ENCODE measurements around the gene VAV2.

VAV2 gene

DNA sequence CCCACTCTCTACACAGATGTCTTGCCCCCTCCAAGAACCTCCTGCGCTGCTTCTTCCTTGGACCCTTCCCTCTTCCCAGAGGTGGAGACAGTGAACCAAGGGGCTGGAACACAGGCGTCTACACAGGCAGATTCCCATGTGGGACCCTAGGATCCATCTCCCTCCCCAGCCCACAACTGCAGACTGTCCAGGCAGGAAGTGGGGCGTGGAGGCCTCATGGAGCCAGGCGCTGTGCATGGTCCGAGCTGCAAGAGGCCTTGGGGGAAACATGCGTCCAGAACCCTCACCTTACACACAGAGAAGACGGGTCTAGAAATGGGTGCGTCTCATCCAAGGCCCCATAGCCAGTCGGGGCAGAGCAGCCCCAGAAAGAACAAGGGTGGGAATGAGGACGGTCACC lies 117.5 kb downstream of the VAV2 start:
- DNase-seq (ENCODE audit: low read depth): no peak

DNA sequence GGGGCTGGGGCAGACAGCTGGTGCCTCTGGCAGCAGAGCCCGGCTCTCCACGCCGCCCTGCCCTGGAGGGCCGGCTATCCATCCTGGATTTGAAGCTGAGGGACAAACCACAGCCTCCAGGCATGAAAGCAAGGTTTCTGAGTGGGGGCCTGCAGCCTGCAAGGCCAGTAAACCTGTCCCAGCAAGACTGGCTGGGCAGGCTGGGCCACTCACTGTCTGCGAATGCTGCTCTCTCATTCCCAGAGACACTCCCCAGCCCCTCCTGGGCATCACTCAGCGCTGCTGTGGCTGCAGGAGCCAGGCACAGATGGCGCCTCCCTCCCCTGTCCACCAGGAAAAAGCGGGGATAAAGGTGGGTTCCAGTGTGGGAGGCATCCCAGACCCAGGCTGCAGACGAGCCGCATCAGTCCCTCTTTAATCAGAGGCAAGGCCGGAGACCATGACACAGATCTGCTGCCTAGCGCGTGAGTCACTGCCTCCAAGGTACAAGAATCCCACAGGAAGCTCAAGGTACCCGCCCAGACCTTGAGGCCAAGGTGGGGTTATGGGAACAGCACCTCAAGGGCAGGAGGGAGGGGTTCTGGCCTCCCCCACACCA lies 118.0 kb downstream of the VAV2 start:
- DNase-seq (ENCODE audit: low read depth): no peak

DNA sequence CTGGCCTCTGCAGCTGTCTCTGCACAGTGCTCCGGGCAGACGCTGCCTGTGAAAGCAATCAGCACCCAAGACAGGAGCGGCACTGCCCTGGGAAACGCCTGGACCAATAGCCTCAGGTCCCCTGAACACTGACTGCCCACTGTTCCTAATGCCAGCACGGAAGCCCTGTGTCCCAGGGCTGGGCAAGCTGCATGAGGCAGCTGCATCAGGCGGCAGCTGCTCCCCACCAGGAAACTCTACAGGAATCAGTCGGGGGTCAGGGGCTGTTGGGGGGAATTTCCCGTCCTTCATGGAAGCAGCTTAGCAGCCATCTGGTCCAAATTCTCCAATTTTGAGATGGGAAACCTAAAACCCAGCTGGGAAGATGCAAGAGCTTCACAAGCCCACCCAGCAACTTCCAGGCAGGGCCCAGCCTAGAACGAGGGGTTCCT lies 118.6 kb downstream of the VAV2 start:
- no peak for DNase-seq (ENCODE audit: low read depth)

DNA sequence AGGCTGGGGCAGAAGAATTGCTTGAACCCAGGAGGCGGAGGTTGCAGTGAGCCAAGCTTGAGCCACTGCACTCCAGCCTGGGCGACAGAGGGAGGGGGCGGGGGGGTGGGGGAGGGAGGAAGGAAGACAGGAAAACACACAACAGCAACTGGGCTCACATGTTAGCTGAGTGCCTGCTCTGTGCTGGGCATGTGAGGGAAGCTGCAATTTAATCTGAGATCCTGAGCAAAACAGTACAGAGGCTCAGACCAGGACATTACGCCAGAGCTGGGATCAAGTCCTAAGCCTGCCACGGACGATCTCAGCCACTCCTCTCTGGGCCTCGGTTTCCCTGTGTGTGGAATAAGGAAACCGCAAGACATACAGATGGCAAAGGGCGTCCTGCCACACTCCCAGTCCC lies 119.1 kb downstream of the VAV2 start:
- DNase-seq (ENCODE audit: low read depth): no peak

DNA sequence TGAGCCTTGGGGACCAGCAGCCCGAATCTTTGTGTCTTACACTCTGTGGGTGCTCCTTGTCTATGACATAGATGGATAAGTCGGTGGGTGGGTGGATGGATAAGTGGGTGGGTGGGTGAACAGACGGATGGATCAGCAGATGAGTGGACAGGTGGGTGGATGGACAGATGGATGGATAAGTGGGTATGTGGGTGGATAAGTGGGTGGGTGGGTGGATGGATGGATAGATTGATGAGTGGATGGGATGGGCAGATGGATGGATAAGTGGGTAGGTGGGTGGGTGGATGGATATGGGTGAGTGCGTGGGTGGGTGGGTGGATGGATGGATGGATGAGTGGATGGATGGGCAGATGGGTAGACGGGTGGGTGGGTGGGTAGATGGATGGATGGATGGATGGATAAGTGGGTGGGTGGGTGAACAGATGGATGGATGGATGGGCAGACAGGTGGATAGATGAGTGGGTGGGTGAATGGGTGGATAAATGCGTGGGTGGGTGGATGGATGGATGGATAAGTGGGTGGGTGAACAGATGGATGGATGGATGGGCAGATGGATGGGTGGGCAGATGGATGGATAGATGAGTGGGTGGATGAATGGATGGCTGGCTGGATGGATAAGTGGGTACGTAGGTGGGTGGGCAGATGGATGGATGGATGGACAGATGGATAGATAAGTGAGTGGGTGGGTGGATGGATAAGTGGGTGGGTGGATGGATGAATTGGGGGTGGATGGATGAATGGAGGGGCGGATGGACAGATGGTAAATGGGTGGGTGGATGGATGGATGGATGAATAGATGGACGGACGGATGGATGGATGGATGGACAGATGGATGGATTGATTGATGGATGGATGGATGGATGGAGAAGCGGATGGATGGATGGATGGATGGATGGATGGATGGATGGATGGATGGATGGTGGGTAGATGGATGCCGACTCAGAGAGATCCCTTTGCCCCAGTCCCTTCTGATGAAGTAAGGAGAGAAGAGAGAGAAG lies 121.2 kb downstream of the VAV2 start:
- no peak for DNase-seq (ENCODE audit: low read depth)

DNA sequence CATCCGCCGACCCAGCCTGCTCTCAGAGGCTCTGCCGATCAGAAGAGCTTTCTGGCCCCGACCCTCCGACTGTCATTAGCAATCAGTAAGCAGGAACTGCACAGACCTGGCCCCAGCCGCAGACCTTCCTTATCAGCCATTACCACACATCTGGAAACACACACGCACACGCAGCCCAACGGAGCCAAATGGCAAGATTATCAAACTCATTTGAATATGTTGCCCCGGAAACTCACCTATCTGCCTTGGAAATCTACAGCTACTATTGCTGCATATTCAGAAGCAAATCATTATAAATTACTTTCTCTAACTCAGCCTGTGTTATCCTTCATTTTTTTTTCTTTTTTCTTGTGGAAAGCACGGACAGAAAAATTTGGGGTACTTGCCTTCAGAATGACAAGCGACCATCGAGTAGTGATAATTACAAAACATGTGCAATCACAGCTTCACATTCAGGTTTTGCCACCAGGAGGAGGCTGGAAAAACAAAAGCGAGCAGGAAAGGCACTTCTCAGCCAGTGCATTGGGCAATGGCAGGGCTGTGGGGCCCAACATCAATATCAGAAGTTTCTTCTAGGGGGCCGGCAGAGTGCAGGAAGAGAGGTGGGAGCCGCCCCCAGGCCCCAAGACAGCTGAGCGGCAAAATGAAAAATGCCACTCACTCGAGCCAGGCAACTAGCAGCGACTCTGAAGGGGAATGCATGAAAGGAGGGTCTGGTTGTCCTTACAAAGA lies 122.3 kb downstream of the VAV2 start:
- no peak for DNase-seq (ENCODE audit: low read depth)

DNA sequence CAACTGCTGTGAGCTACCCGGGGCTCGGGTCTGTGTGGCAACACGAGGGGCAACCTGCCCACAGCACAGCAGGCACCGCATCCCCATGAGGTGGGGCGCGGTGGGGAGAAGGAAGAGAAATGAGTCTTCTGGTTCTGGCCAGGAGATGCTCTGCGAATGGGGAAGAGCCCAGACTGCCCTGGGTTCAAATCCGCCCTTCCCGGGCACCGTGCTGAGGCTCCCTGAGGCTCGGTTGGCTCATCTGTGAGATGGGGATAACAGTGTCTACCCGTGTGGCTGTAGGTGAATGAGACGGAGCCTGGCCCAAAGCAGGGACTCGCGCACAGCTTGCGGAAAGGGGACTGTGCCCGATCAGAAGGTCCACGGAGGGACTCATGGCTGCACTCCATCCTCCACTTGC lies 123.9 kb downstream of the VAV2 start:
- DNase-seq (ENCODE audit: low read depth): no peak

DNA sequence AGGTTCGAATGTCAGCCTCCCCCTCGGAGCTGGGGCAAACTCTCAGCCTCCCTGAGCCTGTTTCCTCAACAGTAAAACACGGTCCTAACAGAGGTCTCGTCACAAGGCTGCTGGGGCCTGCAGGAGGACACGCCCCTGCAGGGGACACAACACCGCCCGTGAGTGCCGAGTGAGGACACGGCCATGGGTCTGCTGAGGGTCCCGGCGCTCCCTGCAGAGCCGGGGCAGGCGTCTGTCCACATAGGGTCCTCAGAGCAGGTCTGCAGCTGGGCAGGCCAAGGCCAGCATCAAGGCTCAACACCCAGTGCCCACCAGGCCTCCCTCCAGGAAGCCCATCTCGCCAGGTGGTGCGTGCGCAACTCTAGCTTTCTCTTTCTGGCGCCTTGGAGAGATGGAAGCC lies 125.2 kb downstream of the VAV2 start:
- DNase-seq (ENCODE audit: low read depth): no peak

DNA sequence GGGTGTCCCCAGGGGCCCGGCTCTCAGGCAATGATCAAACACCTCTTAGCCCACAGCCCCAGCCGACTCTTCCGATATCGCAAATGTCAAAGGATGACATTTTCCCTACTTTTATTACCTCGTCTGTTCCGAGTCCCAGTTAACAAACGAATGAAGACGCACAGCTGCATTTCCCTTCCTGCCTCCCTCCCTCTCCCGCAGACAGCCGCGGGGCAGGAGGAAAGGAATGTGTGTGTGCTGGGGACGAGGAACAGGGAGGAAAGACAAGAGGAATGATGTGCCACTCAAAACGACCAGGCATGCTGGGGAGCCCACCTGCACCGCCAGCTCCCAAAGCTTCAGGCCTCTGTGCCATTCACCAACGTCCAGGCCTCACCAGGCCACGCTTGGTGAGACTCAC lies 128.1 kb downstream of the VAV2 start:
- peak; percentile 26 for DNase-seq (ENCODE audit: low read depth)

DNA sequence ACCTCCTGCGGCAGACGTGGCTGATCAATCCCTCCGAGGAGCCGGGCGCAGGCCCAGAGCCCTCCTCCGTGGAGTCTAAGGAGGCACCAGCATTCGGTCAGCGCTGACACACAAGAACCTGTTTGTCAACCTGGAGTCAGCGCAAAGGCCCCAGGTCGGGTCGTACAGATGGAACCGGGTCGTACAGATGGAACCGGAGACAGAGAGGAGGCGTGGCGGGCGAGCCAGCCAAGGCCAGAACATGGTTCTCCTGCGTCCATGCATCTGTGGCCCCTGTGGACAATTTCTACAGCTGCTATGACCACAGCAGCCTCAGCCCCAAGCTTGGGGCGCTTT lies 128.9 kb downstream of the VAV2 start:
- DNase-seq (ENCODE audit: low read depth): no peak

DNA sequence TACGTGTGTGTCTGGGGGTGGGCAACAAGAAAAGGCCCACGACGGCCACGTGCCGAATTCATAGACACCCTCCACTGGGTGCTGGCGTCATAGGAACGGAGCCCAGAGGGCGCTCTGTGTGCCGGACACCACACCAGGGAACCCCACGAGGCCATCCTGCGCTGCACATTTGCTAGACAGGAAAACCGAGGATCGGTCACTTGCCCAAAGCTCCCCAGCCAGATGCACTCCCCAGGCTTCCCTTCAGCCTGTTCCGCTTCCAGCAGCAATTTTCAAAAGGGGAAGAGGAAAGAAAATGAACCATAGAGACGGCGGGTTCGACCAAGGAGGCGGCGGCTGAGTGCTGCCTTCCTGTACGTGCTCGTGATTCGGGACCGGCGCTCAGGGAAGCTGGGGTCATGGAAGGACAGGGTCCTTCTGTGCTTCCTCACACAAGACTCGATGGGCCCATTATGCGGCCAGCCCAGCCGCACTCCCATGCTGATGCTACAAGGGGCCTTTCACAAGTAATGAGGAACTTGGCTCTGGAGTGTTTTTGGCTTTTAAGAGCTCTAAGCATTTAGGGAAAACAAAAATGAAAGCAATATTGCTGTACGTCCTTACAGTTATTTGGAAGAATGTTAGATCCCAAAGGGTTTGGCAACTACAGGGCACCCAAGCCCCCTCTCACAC lies 129.4 kb downstream of the VAV2 start:
- no peak for DNase-seq (ENCODE audit: low read depth)

DNA sequence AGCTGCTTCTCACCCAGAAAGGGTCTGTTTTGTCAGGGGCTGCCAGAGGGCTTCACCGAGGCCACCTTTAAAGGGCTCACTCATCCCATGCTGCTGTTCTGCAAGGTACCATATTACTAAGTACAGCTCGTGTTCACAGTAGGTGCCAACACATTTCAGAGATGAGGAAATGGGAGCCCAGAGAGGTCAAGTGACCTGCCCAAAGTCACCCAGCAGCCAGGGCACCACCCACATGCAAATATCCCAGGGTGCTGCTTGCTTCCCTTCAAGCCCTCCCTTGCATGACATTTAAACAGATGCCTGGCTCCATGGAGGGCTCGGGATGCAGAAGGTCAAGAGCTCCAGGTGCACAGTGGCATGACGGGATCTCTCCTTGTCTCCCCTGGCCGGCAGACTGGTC lies 130.4 kb downstream of the VAV2 start:
- DNase-seq (ENCODE audit: low read depth): no peak

DNA sequence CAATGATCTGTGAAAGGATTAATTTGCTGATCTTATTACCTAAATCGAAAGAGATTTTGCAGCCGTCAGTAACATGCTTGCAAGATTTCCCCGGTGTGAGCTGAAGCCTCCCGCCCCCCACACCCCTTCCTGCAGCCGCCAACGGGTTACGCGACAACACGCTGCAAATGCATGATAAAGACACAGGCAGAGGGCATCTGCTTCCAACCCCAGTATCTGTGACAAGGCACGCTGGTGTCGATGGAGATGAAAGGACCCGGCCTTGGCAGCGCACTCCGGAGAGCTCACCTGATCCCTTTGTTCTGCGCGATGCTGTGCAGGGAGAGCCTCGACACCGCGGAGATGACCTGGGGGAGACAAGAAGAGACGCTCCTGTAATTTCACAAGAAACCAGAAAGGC lies 131.0 kb downstream of the VAV2 start:
- no peak for DNase-seq (ENCODE audit: low read depth)

DNA sequence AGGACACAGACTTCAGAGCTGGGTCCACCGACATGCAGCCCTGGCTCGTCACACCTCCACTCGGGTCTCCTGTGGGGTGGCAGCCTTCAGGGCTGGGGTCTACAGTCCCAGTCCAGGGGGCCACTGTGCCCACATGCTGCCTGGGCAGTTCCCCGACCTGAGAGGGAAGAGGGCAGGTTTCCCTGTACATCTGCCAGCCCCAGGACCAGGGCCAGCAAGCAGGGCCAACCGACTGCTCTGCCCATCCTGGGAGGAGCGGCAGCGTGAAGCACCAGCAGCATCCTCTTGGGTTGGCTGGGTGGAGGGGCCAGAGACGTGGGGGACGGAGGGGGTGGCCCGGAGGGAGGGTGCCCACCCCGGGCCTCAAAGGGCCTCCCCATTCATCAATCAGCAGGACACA lies 133.4 kb downstream of the VAV2 start:
- DNase-seq (ENCODE audit: low read depth): no peak

DNA sequence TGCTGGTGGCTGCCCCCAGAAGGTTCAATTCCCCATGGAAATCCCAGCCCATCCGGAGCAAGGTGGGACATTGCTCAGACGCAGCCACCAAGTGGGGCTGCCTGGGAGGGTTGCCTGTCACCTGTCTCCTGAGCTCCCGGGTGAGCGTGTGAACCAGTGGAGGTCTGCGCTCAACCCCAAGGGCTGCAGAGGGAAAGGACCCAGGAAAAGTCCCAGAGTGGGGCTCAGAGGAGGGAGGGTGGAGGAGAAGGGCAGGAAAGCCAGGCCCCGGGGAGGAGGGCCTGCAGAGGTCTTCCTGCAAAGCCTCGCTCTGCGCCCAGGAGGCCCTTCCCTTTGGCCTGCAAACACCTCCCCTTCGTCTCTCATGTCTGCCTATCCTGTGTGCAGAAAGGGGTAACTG lies 134.5 kb downstream of the VAV2 start:
- DNase-seq (ENCODE audit: low read depth): no peak

DNA sequence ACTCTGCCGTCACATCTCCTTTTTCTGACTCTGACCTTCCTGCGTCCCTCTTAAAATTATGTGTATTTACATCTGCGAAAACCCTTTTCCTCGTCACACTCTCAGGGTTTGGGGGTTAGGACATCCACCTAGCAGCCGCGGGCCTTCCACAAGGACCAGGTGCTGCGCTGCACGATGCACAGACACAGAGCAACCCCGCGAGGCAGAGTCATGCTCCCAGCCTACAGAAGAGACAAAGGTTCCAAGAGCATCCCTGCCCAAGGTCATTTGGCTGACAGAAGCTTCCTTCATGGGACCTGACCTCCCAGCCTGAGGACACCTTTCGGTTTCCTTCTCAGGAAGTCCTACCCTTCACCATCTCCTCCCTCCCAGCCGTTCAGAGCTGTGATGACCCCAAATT lies 135.3 kb downstream of the VAV2 start:
- no peak for DNase-seq (ENCODE audit: low read depth)

DNA sequence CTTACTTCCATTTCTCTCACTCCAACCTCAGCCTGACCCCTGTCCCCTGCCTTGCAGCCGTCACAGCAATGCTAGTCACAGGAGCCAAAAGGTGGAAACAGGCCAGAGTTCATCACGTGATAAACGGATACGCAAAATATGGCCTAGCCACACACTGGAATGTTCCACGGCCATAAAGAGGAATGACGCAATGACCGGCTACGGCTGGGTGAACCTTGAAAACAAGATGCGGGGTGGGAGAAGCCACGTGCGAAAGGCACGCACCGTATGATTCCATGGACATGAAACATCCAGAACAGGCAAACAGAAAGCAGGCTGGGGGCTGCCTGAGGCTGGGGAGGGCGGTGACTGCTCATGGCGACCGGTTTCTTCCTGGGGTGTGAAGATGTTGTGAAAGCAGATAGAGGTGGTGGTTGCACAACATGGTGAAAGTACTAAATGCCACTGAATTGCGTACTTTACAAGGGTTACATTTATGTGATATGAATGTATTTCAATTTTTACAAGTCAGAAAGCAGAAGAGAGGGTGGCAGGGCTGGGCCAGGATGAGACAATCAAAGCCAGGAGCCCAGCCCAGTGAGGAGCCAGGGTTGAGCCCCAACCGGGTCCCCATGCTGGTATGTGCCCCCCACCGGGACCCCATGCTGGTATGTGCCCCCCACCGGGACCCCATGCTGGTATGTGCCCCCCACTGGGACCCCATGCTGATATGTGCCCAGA lies 136.2 kb downstream of the VAV2 start:
- DNase-seq (ENCODE audit: low read depth): peak; percentile 96

DNA sequence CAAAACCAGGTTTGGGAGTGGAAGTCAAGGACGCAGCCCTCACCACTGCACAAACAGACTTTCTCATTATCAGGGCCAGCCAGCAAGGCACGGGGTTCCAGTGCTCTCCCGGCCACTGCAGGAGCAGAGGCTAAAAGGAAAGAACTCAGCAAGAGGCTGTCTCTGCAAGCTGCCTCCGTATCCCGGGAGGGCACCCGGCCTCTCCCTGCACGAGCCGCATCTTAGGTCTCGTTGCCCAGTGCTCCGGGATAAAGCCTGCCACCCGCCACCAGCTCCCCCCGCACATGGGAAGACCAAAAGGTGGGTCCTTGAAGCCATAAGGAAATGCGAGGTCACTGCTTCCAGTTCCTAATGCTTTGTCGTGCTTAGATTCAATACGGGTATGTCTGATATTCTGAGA lies 136.8 kb downstream of the VAV2 start:
- DNase-seq (ENCODE audit: low read depth): no peak

DNA sequence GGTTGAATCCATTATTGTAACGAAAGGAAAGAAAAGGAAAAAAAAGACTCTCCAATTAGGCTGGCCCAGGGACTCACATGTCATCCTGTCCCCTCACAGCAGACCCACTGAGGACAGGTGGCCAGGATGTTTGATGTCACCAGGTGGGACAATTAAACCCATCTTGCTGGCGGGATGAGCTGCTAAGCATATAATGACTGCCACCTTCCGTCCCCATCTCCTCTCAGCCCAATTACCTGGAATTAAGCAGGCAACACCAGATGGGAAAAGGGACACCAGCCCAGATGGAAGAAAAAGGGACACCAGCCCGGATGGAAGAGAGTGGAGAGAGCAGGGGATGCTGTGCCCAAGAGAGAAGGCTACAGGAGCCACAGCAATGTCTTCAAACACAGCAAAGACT lies 137.4 kb downstream of the VAV2 start:
- no peak for DNase-seq (ENCODE audit: low read depth)

DNA sequence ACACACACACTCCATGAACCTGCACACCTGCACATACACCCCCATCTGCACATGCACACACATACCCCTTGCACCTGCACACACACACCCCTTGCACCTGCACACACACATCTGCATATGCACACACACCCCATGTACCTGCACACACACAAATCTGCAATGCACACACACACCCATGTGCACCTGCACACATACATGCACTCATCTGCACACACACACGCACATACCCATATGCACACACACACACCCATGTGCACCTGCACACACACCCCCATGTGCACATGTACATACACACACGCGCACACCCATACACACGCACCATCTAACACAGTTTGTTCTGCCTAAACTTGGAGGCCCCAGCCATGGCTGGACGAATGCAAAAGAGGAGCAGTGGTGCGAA lies 138.1 kb downstream of the VAV2 start:
- DNase-seq (ENCODE audit: low read depth): no peak

DNA sequence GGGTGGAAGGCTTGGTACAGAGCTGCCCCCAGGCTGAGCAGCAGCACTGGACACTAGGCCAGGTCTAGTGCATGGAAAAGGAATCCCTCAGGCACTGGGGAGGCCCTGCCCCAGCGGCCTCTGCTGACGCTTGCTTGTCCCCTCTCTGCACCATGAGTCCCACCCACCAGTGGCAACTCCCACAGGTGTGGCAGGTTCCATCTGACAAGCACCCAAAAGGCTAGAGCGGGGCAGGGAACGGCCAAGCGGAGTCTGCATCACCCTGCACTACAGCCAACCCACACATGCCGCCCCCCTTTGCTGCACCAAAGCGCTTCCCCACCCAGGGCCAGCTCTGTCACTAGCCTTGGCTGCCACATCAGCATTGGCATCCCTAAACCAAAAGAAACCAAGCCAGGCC lies 138.8 kb downstream of the VAV2 start:
- DNase-seq (ENCODE audit: low read depth): no peak

DNA sequence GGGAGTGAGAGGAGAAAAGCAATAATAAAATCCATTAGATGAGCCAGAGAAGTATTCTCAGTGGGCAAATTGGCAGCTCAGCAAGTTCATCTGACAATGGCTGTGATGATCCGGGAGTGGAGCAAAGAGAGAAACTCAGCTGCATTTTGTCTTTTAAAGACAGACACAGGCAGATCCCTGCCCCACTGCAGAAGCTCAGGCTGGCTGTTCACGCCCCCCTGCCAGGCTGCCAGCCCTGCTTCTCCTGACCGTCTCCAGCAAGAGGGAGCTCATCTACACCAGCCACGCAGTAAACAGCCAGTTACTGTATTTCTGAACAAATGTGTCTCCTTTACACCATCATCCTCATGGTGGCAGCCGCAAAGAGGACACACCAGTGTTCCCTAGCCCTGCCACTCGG lies 139.7 kb downstream of the VAV2 start:
- no peak for DNase-seq (ENCODE audit: low read depth)

Data from fibroblast of gingiva (primary cell).